Fibroblast of skin of right biceps (primary cell): ENCODE measurements around the gene RPS6KC1.
A peak's percentile ranks its signal among the peaks of the same experiment; 100 is the strongest.
"Not testable (repeated sequence)": the region's sequence is repeated elsewhere in the genome, so short reads cannot be mapped to it uniquely, and the experiment has no call there.

ENCODE experiments used
- DNase-seq: peaks from one replicate; pipeline ENCODE4 v3.0.0-alpha.2; 2013

The RPS6KC1 gene

GRCh38 chr1:213054733-213055591 lies 3.9 kb downstream of the RPS6KC1 start:
- peak; percentile 9 for DNase-seq

GRCh38 chr1:213055767-213056166 lies 4.7 kb downstream of the RPS6KC1 start:
- DNase-seq = no peak

GRCh38 chr1:213057264-213058059 lies 6.4 kb downstream of the RPS6KC1 start:
- no peak for DNase-seq

GRCh38 chr1:213060836-213061235 lies 9.8 kb downstream of the RPS6KC1 start:
- no peak for DNase-seq

DNA sequence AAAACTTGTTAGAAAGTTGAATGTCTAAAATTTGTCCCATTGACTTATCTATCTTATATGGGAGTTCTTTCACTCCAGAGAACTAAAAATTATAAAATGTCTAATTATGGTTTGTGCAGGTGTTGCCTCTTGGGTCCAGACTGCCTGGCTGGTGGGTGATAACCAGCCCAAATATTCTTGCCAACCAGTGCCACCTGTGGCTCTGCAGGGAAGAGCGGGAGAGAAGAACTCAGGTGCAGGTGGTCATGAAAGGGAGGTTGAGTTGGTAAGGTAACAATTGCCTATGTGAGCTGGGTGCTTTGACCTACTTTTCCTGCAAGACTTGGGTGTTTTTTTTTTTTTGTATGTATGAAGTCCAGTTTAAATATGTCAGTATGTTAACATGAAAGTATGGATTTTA lies 10.2 kb downstream of the RPS6KC1 start:
- no peak for DNase-seq

- DNase-seq = no peak
Measured at GRCh38 chr1:213065800-213066199, 14.8 kb downstream of the RPS6KC1 start.

GRCh38 chr1:213066363-213066762 lies 15.3 kb downstream of the RPS6KC1 start:
- no peak for DNase-seq

DNA sequence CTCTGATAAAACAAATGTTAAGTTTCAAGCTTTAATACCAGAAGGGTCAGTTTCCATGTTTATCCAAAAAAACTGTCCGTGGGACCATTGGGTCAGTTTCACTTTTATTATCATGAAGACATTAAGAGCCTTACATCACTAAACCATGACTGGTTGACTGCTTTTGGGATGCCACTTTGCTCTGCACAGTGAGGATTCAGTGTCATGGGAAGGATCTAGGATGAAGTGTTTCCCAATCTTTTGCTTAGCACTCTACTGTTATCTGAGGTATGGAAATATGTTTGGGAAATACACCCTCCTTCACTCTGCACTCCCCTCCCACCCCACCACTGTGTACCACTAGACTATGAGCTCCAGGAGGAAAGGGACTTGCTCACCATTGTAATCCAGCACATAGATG lies 16.3 kb downstream of the RPS6KC1 start:
- DNase-seq = no peak

GRCh38 chr1:213070406-213070805 lies 19.4 kb downstream of the RPS6KC1 start:
- DNase-seq = peak; percentile 64

DNA sequence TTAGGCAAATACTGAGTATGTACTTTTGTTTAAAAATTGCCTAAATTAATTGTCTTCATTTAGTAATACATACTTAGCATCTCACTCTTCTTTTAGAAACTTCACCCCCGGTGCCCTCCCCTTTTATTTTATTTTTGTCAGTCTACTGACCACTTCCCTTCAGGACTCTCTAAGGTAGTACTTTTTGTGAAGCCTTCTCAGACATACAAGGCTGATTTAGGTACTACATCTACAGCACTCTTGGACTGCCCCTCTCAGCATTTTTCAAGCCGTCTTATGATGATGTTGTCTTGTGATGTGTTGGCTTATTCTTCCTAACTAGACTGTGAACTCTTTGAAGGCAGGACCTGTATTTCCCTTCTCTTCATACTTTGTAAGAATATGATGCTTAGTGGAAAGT lies 24.7 kb downstream of the RPS6KC1 start:
- DNase-seq = no peak

GRCh38 chr1:213082420-213083111 lies 31.5 kb downstream of the RPS6KC1 start:
- DNase-seq = no peak

GRCh38 chr1:213083112-213083445 lies 32.0 kb downstream of the RPS6KC1 start:
- no peak for DNase-seq

GRCh38 chr1:213087911-213088310 lies 36.9 kb downstream of the RPS6KC1 start:
- no peak for DNase-seq

DNA sequence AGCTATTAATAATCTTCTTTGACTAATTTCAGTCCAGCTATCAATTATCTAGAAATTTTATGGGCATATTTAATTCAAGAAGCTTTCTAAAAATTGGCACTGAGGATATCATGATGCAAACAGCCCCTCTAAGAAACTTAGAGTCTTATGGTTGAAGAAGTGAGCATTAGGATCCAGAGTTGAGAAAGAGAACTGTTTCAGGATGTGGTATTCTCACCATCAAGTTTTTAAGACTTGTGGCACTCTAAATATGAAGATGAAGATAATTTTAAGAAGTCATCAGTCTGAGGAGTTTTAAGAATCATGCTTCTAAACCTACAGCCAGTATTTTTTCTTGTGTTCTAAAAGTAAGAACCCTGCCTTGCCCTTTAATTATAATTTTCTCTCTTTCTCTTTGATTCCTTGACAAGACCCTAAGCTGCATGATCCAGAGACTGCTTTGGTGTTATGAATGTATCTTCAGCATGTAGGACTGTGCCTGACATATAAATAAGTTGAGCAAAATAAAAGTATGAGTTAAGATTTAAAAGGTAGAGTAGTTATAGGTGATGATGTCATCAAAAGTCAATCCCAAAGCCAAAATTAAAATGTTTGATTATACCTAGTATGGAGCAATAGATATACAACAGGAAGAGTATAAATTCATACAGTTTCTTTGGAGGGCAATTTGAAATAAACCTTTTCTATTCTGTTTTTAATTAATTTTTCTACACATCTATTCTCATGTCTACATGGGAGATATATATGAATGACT lies 39.1 kb downstream of the RPS6KC1 start:
- no peak for DNase-seq

DNA sequence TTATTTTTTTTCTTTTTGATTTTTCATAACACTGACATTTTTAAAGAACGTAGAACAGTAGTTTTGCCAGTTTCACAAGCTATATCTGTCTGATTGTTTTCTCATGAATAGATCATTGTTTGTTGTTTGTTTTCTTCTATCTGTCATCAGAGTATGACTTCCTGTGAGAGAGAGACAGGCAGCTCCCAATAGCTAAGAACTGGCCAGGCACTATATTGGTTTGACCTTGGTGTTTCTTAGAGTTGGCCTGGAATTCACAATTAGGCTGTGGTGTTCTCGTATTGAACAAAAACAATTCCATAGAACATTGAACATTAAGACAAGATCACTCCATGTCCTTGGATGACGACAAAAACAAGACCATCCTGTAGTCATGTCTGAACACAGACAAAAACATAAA lies 43.4 kb downstream of the RPS6KC1 start:
- no peak for DNase-seq

DNA sequence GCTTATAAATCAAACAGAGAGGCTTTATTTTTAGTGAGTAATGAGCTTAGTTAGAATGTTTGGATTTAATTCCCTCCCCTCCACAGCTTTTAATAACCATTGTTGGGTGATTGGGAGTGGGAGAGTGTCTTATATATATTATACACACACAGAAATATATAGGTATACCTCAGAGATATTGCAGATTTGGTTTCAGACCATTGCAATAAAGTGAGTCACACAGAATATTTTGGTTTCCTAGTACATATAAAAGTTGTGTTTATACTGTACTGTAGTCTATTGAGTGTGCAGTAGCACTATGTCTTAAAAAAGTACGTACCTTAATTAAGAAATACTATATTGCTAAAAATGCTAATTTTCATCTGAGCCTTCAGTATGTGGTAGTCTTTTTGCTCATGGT lies 44.4 kb downstream of the RPS6KC1 start:
- no peak for DNase-seq

- DNase-seq = no peak
Measured at GRCh38 chr1:213099682-213100399, 48.8 kb downstream of the RPS6KC1 start.

DNA sequence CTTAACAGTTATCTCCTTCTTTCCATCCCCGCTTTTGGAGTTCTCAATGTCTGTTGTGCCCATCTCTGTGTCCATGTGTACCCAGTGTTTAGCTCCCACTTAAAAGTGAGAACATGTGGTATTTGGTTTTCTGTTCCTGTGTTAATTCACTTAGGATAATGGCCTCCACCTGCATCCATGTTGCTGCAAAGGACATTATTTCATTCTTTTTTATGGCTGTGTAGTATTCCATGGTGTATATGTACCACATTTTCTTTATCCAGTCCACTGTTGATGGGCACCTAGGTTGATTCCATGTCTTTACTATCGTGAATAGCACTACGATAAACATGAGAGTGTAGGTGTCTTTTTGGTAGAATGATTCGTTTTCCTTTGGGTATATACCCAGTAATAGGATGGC lies 49.5 kb downstream of the RPS6KC1 start:
- DNase-seq = not testable (repeated sequence)

GRCh38 chr1:213103377-213104306 lies 52.6 kb downstream of the RPS6KC1 start:
- no peak for DNase-seq

DNA sequence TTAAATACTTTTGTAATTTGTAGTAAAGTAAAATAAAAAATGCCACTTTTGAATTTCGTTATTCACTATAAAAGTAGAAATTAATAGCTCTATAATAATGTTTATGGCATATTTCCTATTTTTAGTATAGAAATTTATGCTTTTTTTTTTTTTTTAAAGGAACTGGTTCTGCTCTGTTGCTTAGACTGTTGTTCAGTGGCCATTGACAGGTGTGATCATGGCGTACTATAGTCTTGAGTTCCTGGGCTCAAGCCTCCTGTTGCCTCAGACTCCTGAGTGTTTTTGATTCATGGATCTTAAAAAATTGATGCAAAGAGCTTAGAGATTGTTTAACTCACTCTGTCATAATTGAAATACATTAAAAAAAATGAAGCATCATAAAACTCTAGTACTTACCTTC lies 53.6 kb downstream of the RPS6KC1 start:
- no peak for DNase-seq

GRCh38 chr1:213106298-213106697 lies 55.3 kb downstream of the RPS6KC1 start:
- no peak for DNase-seq
